ENCODE results near the gene SH3GLB1. TPM values are rescaled to one million over a fixed set of nuclear protein-coding genes. Genes with fewer than 3 reads are reported as not detected.

The SH3GLB1 gene
- total and polyA plus RNA-seq, 2 of the 13 experiments (the other 11 are each of a cell fraction or from before 2014, with no cell fraction given): 26.0 to 41.5 TPM

GRCh38 chr1:86753700-86754099 is 49.3 kb downstream of the SH3GLB1 start (continued):
- TF ChIP-seq JUNB (CRISPR knock-in tag; IDR thresholded peaks at IDR 0.05; ENCODE audit: borderline replicate concordance) (no peak), PRMT3 (CRISPR knock-in tag; IDR thresholded peaks at IDR 0.05; ENCODE audit: borderline replicate concordance, low read depth) (no peak), ZNF350 (CRISPR knock-in tag; IDR thresholded peaks at IDR 0.05; ENCODE audit: borderline replicate concordance, low read depth) (no peak), STAG1 (CRISPR knock-in tag; IDR thresholded peaks at IDR 0.05) (peak; percentile 40; the same call in 1 of the 2 replicates), ZNF580 (CRISPR knock-in tag; IDR thresholded peaks at IDR 0.05; ENCODE audit: borderline replicate concordance, low read depth) (no peak), GPBP1L1 (CRISPR knock-in tag; IDR thresholded peaks at IDR 0.05) (no peak), FOSL2 (CRISPR knock-in tag; IDR thresholded peaks at IDR 0.05) (0 out of 2 replicates have a peak, but pooled peaks have one; percentile 15), FOXA1 (IDR thresholded peaks at IDR 0.05) (no peak), FOXA1 (CRISPR knock-in tag; IDR thresholded peaks at IDR 0.05) (peak; percentile 77), THAP7 (CRISPR knock-in tag; IDR thresholded peaks at IDR 0.05) (no peak)
- TF ChIP-seq, protein P1, sequence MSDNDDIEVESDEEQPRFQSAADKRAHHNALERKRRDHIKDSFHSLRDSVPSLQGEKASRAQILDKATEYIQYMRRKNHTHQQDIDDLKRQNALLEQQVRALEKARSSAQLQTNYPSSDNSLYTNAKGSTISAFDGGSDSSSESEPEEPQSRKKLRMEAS (IDR thresholded peaks at IDR 0.05): no peak
